ENCODE data around the gene ZFPM1.
"Not testable (repeated sequence)": the region's sequence is repeated elsewhere in the genome, so short reads cannot be mapped to it uniquely, and the experiment has no call there.

Gene ZFPM1

GRCh38 chr16:88453217-88453531 lies at the start of gene ZFPM1:
TSS of gene ZFPM1 (plus strand) at chr16:88453280. CDS start at chr16:88453639, 359 bp downstream.
- no peak for DNase-seq

GRCh38 chr16:88403794-88404581 lies 49.1 kb upstream of the ZFPM1 start:
- no peak for DNase-seq

- DNase-seq: no peak
These were observed 48.3 kb upstream of the ZFPM1 start for GRCh38 chr16:88404769-88405168.

GRCh38 chr16:88405216-88406060 lies 47.6 kb upstream of the ZFPM1 start:
- DNase-seq: no peak

- DNase-seq: no peak
These were observed 46.7 kb upstream of the ZFPM1 start for GRCh38 chr16:88406096-88407041.

GRCh38 chr16:88407042-88407420 lies 46.0 kb upstream of the ZFPM1 start:
- no peak for DNase-seq

GRCh38 chr16:88407807-88408206 lies 45.3 kb upstream of the ZFPM1 start:
- DNase-seq: no peak

GRCh38 chr16:88408561-88409142 lies 44.4 kb upstream of the ZFPM1 start:
- no peak for DNase-seq

- DNase-seq: no peak
These were observed 43.6 kb upstream of the ZFPM1 start for GRCh38 chr16:88409296-88410065.

- DNase-seq: not testable (repeated sequence)
These were observed 42.6 kb upstream of the ZFPM1 start for GRCh38 chr16:88410297-88410968.

GRCh38 chr16:88411951-88412576 lies 41.0 kb upstream of the ZFPM1 start:
- DNase-seq: no peak

GRCh38 chr16:88412766-88413165 lies 40.3 kb upstream of the ZFPM1 start:
- no peak for DNase-seq

- DNase-seq: no peak
These were observed 39.8 kb upstream of the ZFPM1 start for GRCh38 chr16:88413231-88413630.

- no peak for DNase-seq
These were observed 39.4 kb upstream of the ZFPM1 start for GRCh38 chr16:88413631-88414030.

GRCh38 chr16:88414521-88415380 lies 38.3 kb upstream of the ZFPM1 start:
- DNase-seq: no peak

GRCh38 chr16:88415381-88415705 lies 37.7 kb upstream of the ZFPM1 start:
- no peak for DNase-seq

GRCh38 chr16:88415713-88416323 lies 37.3 kb upstream of the ZFPM1 start:
- no peak for DNase-seq

- DNase-seq: no peak
These were observed 36.4 kb upstream of the ZFPM1 start for GRCh38 chr16:88416686-88417085.

- no peak for DNase-seq
These were observed 35.2 kb upstream of the ZFPM1 start for GRCh38 chr16:88417684-88418476.

Measured in activated naive CD4-positive, alpha-beta T cell treated with Interleukin-2 at 50 U/mL for 16 hours (primary cell).